Upper lobe of left lung (tissue), 6 donors: ENCODE measurements around the gene PCDHB12. TPM values are rescaled to one million over a fixed set of nuclear protein-coding genes. Genes with fewer than 3 reads are reported as not detected.

Source experiments
- total RNA-seq, 6 donors: library from RNA; depleted of rRNA in 4 of 6; stranded (reverse); fragments of >200 nt in 4 of 6; gene quantifications; one replicate each; pipeline versions ENCODE4 v1.1.0 to v1.2.1, GENCODE V29; 2016 to 2021
- donor health status: DM: no; HTN: no; CAD: no; lungs with moderate emphysema.
- donor health status: DM: no; HTN: yes; CAD: no; lungs with severe emphysema.

Gene PCDHB12
- total RNA-seq, 6 donors from 2014 or later, result 0.39 to 6.3 (median 1.8) TPM

Other genes with a start within 250 kb of the PCDHB12 start
- 10 to 100 TPM in 4 of 6 donors, 1 to 10 TPM in 2; 5.4 to 23.0 (median 10.6) TPM for gene PCDHAC2, start 242.2 kb upstream of the PCDHB12 start, total RNA-seq
- 1 to 10 TPM in 1 of 6 donors, under 1 TPM in 5; 0.09 to 1.0 (median 0.19) TPM for gene PCDHB1, start 157.3 kb upstream of the PCDHB12 start, total RNA-seq
- 1 to 10 TPM in 5 of 6 donors, under 1 TPM in 1; 0.79 to 9.2 (median 3.7) TPM for gene PCDHB2, start 114.1 kb upstream of the PCDHB12 start, total RNA-seq
- 1 to 10 TPM in 5 of 6 donors, under 1 TPM in 1; 0.39 to 4.2 (median 1.7) TPM for gene PCDHB3, start 108.2 kb upstream of the PCDHB12 start, total RNA-seq
- 1 to 10 TPM in 5 of 6 donors, under 1 TPM in 1; 0.49 to 2.9 (median 2.4) TPM for gene PCDHB4, start 86.9 kb upstream of the PCDHB12 start, total RNA-seq
- gene PCDHB5, start 73.5 kb upstream of the PCDHB12 start, total RNA-seq, result 10 to 100 TPM in 1 of 6 donors, 1 to 10 TPM in 5; 1.8 to 22.4 (median 2.2) TPM
- gene PCDHB6, start 58.7 kb upstream of the PCDHB12 start, total RNA-seq, result 1 to 10 TPM in 1 of 6 donors, under 1 TPM in 4, not detected in 1; 0.46 to 1.0 (median 0.77) TPM
- 1 to 10 TPM in 5 of 6 donors, under 1 TPM in 1; 0.30 to 2.9 (median 1.8) TPM for gene PCDHB7, start 36.1 kb upstream of the PCDHB12 start, total RNA-seq
- 1 to 10 TPM in 1 of 6 donors, under 1 TPM in 3, not detected in 2; 0.83 to 2.1 (median 0.96) TPM for gene PCDHB8, start 30.9 kb upstream of the PCDHB12 start, total RNA-seq
- gene PCDHB16, start 26.3 kb upstream of the PCDHB12 start, total RNA-seq, result 1 to 10 TPM; 1.6 to 4.9 (median 2.1) TPM
- gene PCDHB9, start 21.6 kb upstream of the PCDHB12 start, total RNA-seq, result 1 to 10 TPM in 4 of 6 donors, under 1 TPM in 2; 0.63 to 3.1 (median 1.2) TPM
- 1 to 10 TPM; 1.0 to 2.2 (median 1.6) TPM for gene PCDHB10, start 16.4 kb upstream of the PCDHB12 start, total RNA-seq
- gene PCDHB11, start 9.1 kb upstream of the PCDHB12 start, total RNA-seq, result 1 to 10 TPM in 5 of 6 donors, under 1 TPM in 1; 0.78 to 3.4 (median 1.5) TPM
- 1 to 10 TPM; 1.2 to 3.1 (median 2.1) TPM for gene PCDHB13, start 5.2 kb downstream of the PCDHB12 start, total RNA-seq
- gene PCDHB14, start 14.6 kb downstream of the PCDHB12 start, total RNA-seq, result 1 to 10 TPM; 1.3 to 5.2 (median 2.7) TPM
- gene PCDHB15, start 36.7 kb downstream of the PCDHB12 start, total RNA-seq, result 1 to 10 TPM; 1.4 to 4.2 (median 2.6) TPM
- gene SLC25A2, start 95.3 kb downstream of the PCDHB12 start, total RNA-seq, result 1 to 10 TPM in 1 of 6 donors, under 1 TPM in 3, not detected in 2; 0.40 to 1.2 (median 0.55) TPM
- 10 to 100 TPM; 35.6 to 74.5 (median 39.8) TPM for gene TAF7, start 112.1 kb downstream of the PCDHB12 start, total RNA-seq
- under 1 TPM in 4 of 6 donors, not detected in 2; 0.15 to 0.51 (median 0.24) TPM for gene PCDHGA1, start 121.8 kb downstream of the PCDHB12 start, total RNA-seq
- gene PCDHGA2, start 130.0 kb downstream of the PCDHB12 start, total RNA-seq, result 1 to 10 TPM; 1.6 to 4.3 (median 2.7) TPM
- 1 to 10 TPM in 4 of 6 donors, under 1 TPM in 2; 0.80 to 2.1 (median 1.7) TPM for gene PCDHGA3, start 135.1 kb downstream of the PCDHB12 start, total RNA-seq
- 1 to 10 TPM in 4 of 6 donors, under 1 TPM in 2; 0.76 to 6.3 (median 1.3) TPM for gene PCDHGB1, start 141.4 kb downstream of the PCDHB12 start, total RNA-seq
- 1 to 10 TPM; 1.7 to 9.4 (median 2.8) TPM for gene PCDHGA4, start 146.3 kb downstream of the PCDHB12 start, total RNA-seq
- gene PCDHGB2, start 151.3 kb downstream of the PCDHB12 start, total RNA-seq, result 10 to 100 TPM in 1 of 6 donors, 1 to 10 TPM in 5; 1.7 to 12.6 (median 2.7) TPM
- gene PCDHGA5, start 155.4 kb downstream of the PCDHB12 start, total RNA-seq, result 1 to 10 TPM in 5 of 6 donors, under 1 TPM in 1; 0.97 to 7.3 (median 2.0) TPM
- 1 to 10 TPM; 1.2 to 6.3 (median 2.3) TPM for gene PCDHGB3, start 161.5 kb downstream of the PCDHB12 start, total RNA-seq
- gene PCDHGA6, start 165.2 kb downstream of the PCDHB12 start, total RNA-seq, result 1 to 10 TPM; 1.7 to 7.3 (median 3.6) TPM
- gene PCDHGA7, start 174.0 kb downstream of the PCDHB12 start, total RNA-seq, result 10 to 100 TPM in 1 of 6 donors, 1 to 10 TPM in 5; 1.2 to 13.6 (median 2.7) TPM
- 1 to 10 TPM; 2.4 to 6.5 (median 2.9) TPM for gene PCDHGB4, start 179.0 kb downstream of the PCDHB12 start, total RNA-seq
- gene PCDHGA8, start 183.9 kb downstream of the PCDHB12 start, total RNA-seq, result 1 to 10 TPM in 5 of 6 donors, under 1 TPM in 1; 0.66 to 8.4 (median 1.6) TPM
- gene PCDHGB5, start 189.2 kb downstream of the PCDHB12 start, total RNA-seq, result 10 to 100 TPM in 1 of 6 donors, 1 to 10 TPM in 5; 6.2 to 11.8 (median 8.3) TPM
- 1 to 10 TPM; 2.4 to 8.4 (median 4.5) TPM for gene PCDHGA9, start 194.1 kb downstream of the PCDHB12 start, total RNA-seq
- 1 to 10 TPM; 3.2 to 7.4 (median 6.3) TPM for gene PCDHGB6, start 199.3 kb downstream of the PCDHB12 start, total RNA-seq
- gene PCDHGA10, start 204.3 kb downstream of the PCDHB12 start, total RNA-seq, result 10 to 100 TPM in 1 of 6 donors, 1 to 10 TPM in 5; 3.0 to 19.9 (median 4.3) TPM
- gene PCDHGB7, start 209.0 kb downstream of the PCDHB12 start, total RNA-seq, result 10 to 100 TPM in 4 of 6 donors, 1 to 10 TPM in 2; 7.0 to 22.5 (median 12.7) TPM
- 10 to 100 TPM in 1 of 6 donors, 1 to 10 TPM in 5; 2.0 to 16.8 (median 2.3) TPM for gene PCDHGA11, start 212.3 kb downstream of the PCDHB12 start, total RNA-seq
- gene PCDHGA12, start 221.8 kb downstream of the PCDHB12 start, total RNA-seq, result 10 to 100 TPM in 1 of 6 donors, 1 to 10 TPM in 5; 4.3 to 19.9 (median 5.7) TPM